ENCODE data around the gene KIAA1614.

Gene KIAA1614

DNA sequence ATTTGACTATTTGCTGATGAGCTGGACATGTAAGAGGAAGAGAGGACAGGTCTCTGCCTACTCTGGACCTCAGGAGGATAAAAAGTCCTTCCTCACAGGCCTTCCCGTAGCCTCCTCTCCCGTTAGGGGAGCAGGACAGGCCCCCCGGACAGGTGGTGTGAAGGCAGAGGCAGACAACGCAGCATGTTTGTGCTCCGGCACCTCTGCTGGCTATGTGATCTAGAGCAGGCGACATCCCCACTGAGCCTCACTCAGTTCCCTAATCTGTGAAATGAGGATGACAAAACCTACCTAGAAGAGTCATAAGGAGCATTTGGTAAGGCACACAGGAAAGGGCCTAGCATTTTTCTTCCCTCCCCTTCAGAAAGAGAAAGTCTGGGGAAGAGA, 34.8 kb downstream of the KIAA1614 start:
- WGBS (ENCODE audit: extremely low coverage, insufficient coverage, low lambda C conversion rate), result no CpG with 5 or more reads among the region's 6 CpGs

DNA sequence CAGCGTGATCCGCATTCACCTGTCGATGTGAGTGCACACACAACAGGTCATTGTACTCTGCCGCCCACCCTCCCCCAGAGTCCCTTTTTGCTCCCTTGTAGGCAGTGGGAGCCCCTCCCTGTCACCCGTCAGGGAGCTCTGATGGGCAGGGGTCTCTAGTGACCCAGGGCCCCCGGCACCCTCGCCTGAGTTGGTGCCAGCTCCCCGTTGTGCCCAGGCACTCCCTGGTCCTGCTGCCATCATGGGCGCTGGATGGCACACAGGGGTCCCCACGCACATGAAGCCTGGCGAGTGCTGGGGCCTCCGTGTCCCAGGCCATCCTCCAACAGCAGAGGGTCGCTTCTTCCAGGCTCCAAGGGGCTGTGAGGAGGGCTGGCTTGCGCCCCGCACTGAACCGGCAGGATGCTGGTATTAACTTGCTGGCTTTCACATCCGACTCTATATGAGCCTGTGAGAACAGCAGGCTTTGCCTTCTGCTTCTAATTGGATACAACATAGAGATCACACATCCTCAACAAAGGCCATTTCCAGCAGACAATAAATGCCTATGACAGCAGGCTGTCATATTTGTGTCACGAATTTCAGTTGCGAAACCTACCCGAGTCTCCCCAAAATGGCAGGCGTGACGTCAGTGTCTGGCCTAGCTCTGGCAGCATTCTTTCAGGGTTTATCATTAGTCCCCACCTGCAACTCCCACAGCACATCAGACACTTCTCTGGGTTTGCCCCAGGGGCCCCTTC, 35.4 kb downstream of the KIAA1614 start:
- H3K23ac ChIP-seq (ENCODE audit: low read length), result no peak overlapping the region
- no peak overlapping the region for H3K27ac ChIP-seq (ENCODE audit: low read depth, low read length)
- no peaks in the 10 kb centered on the region for H3K79me2 ChIP-seq (ENCODE audit: control insufficient read depth, insufficient read depth, low read length)
- no peak overlapping the region for H2AK5ac ChIP-seq (ENCODE audit: low read length)
- no peaks in the 10 kb centered on the region for H3K79me1 ChIP-seq (ENCODE audit: low read length)
- no peak overlapping the region for H3K9ac ChIP-seq (ENCODE audit: low read length)
- no peak overlapping the region for H4K5ac ChIP-seq (ENCODE audit: low read length)
- H3K4ac ChIP-seq (ENCODE audit: low read depth, low read length), result no peak overlapping the region
- no peak overlapping the region for H2BK15ac ChIP-seq (replicated peaks; ENCODE audit: low read depth)
- H3K36me3 ChIP-seq (ENCODE audit: control insufficient read depth, insufficient read depth, low read length), result no peaks in the 10 kb centered on the region
- no peaks in the 10 kb centered on the region for H3K27me3 ChIP-seq (ENCODE audit: insufficient read depth, low read length, poor library complexity)
- no peak overlapping the region for H3K4me3 ChIP-seq (ENCODE audit: low read length)
- no peak overlapping the region for H3K56ac ChIP-seq (ENCODE audit: low read length)
- no peak overlapping the region for H3K18ac ChIP-seq (ENCODE audit: low read length)
- DNase-seq, result no peak
- H4K8ac ChIP-seq (ENCODE audit: low read depth, low read length), result no peak overlapping the region
- no peak overlapping the region for H3K4me2 ChIP-seq (ENCODE audit: low read length)
- no CpG with 5 or more reads among the region's 22 CpGs for WGBS (ENCODE audit: extremely low coverage, insufficient coverage, low lambda C conversion rate)
- no peaks in the 10 kb centered on the region for H3K4me1 ChIP-seq (ENCODE audit: control insufficient read depth, low read depth, low read length)
- H2BK120ac ChIP-seq (ENCODE audit: low read depth, low read length), result no peak overlapping the region
- H2BK5ac ChIP-seq (ENCODE audit: low read length), result no peak overlapping the region

More for the DNA sequence above, 34.8 kb downstream of the KIAA1614 start:
- Histone ChIP-seq H2AK5ac (ENCODE audit: low read length) (no peak overlapping the region), H3K56ac (ENCODE audit: low read length) (no peak overlapping the region), H3K4ac (ENCODE audit: low read depth, low read length) (no peak overlapping the region), H4K8ac (ENCODE audit: low read depth, low read length) (no peak overlapping the region), H2BK15ac (replicated peaks; ENCODE audit: low read depth) (no peak overlapping the region), H3K27me3 (ENCODE audit: insufficient read depth, low read length, poor library complexity) (no peaks in the 10 kb centered on the region), H4K5ac (ENCODE audit: low read length) (no peak overlapping the region), H3K79me1 (ENCODE audit: low read length) (no peaks in the 10 kb centered on the region), H3K27ac (ENCODE audit: low read depth, low read length) (no peak overlapping the region), H3K4me3 (ENCODE audit: low read length) (no peak overlapping the region), H3K4me1 (ENCODE audit: control insufficient read depth, low read depth, low read length) (no peaks in the 10 kb centered on the region), H3K36me3 (ENCODE audit: control insufficient read depth, insufficient read depth, low read length) (no peaks in the 10 kb centered on the region), H3K23ac (ENCODE audit: low read length) (no peak overlapping the region), H3K79me2 (ENCODE audit: control insufficient read depth, insufficient read depth, low read length) (no peaks in the 10 kb centered on the region), H2BK120ac (ENCODE audit: low read depth, low read length) (no peak overlapping the region), H2BK5ac (ENCODE audit: low read length) (no peak overlapping the region), H3K4me2 (ENCODE audit: low read length) (no peak overlapping the region), H3K9ac (ENCODE audit: low read length) (no peak overlapping the region), H3K18ac (ENCODE audit: low read length) (no peak overlapping the region)
- DNase-seq, result no peak

- H3K9ac ChIP-seq (ENCODE audit: low read length), result no peak overlapping the region
These were observed 36.2 kb downstream of the KIAA1614 start for GRCh38 chr1:180948641-180949615.

GRCh38 chr1:180949616-180950000, 36.9 kb downstream of the KIAA1614 start:
- no peak overlapping the region for H3K27ac ChIP-seq (ENCODE audit: low read depth, low read length)
- no peak overlapping the region for H4K8ac ChIP-seq (ENCODE audit: low read depth, low read length)
- no peak overlapping the region for H3K9ac ChIP-seq (ENCODE audit: low read length)
- no peak overlapping the region for H2BK5ac ChIP-seq (ENCODE audit: low read length)
- H3K79me1 ChIP-seq (ENCODE audit: low read length), result no peaks in the 10 kb centered on the region
- no CpG with 5 or more reads among the region's 4 CpGs for WGBS (ENCODE audit: extremely low coverage, insufficient coverage, low lambda C conversion rate)
- no peaks in the 10 kb centered on the region for H3K79me2 ChIP-seq (ENCODE audit: control insufficient read depth, insufficient read depth, low read length)
- H3K4ac ChIP-seq (ENCODE audit: low read depth, low read length), result no peak overlapping the region
- no peak overlapping the region for H2AK5ac ChIP-seq (ENCODE audit: low read length)
- no peaks in the 10 kb centered on the region for H3K36me3 ChIP-seq (ENCODE audit: control insufficient read depth, insufficient read depth, low read length)
- H3K27me3 ChIP-seq (ENCODE audit: insufficient read depth, low read length, poor library complexity), result no peaks in the 10 kb centered on the region
- no peak overlapping the region for H3K56ac ChIP-seq (ENCODE audit: low read length)
- H3K4me3 ChIP-seq (ENCODE audit: low read length), result no peak overlapping the region
- no peak overlapping the region for H2BK15ac ChIP-seq (replicated peaks; ENCODE audit: low read depth)
- no peaks in the 10 kb centered on the region for H3K4me1 ChIP-seq (ENCODE audit: control insufficient read depth, low read depth, low read length)
- H3K4me2 ChIP-seq (ENCODE audit: low read length), result no peak overlapping the region
- H2BK120ac ChIP-seq (ENCODE audit: low read depth, low read length), result no peak overlapping the region
- H3K18ac ChIP-seq (ENCODE audit: low read length), result no peak overlapping the region
- no peak for DNase-seq
- H3K23ac ChIP-seq (ENCODE audit: low read length), result no peak overlapping the region
- no peak overlapping the region for H4K5ac ChIP-seq (ENCODE audit: low read length)

More at GRCh38 chr1:180948641-180949615, 36.2 kb downstream of the KIAA1614 start:
- H3K4ac ChIP-seq (ENCODE audit: low read depth, low read length), result no peak overlapping the region
- no peaks in the 10 kb centered on the region for H3K79me2 ChIP-seq (ENCODE audit: control insufficient read depth, insufficient read depth, low read length)
- no peaks in the 10 kb centered on the region for H3K27me3 ChIP-seq (ENCODE audit: insufficient read depth, low read length, poor library complexity)
- no CpG with 5 or more reads among the region's 26 CpGs for WGBS (ENCODE audit: extremely low coverage, insufficient coverage, low lambda C conversion rate)
- peak overlapping the region; percentile 19 for H3K56ac ChIP-seq (ENCODE audit: low read length)
- no peak overlapping the region for H4K8ac ChIP-seq (ENCODE audit: low read depth, low read length)
- no peak overlapping the region for H2BK5ac ChIP-seq (ENCODE audit: low read length)
- H3K27ac ChIP-seq (ENCODE audit: low read depth, low read length), result no peak overlapping the region
- H3K36me3 ChIP-seq (ENCODE audit: control insufficient read depth, insufficient read depth, low read length), result no peaks in the 10 kb centered on the region
- no peak overlapping the region for H2AK5ac ChIP-seq (ENCODE audit: low read length)
- H2BK120ac ChIP-seq (ENCODE audit: low read depth, low read length), result no peak overlapping the region
- H3K4me2 ChIP-seq (ENCODE audit: low read length), result no peak overlapping the region
- DNase-seq, result no peak
- H3K4me1 ChIP-seq (ENCODE audit: control insufficient read depth, low read depth, low read length), result no peaks in the 10 kb centered on the region
- H3K18ac ChIP-seq (ENCODE audit: low read length), result no peak overlapping the region
- H4K5ac ChIP-seq (ENCODE audit: low read length), result no peak overlapping the region
- H3K23ac ChIP-seq (ENCODE audit: low read length), result no peak overlapping the region
- no peak overlapping the region for H3K4me3 ChIP-seq (ENCODE audit: low read length)
- no peak overlapping the region for H2BK15ac ChIP-seq (replicated peaks; ENCODE audit: low read depth)
- H3K79me1 ChIP-seq (ENCODE audit: low read length), result no peaks in the 10 kb centered on the region

GRCh38 chr1:180950321-180950720, 37.6 kb downstream of the KIAA1614 start:
- Histone ChIP-seq H3K36me3 (ENCODE audit: control insufficient read depth, insufficient read depth, low read length) (no peaks in the 10 kb centered on the region), H4K5ac (ENCODE audit: low read length) (no peak overlapping the region)

More at GRCh38 chr1:180950321-180950720, 37.6 kb downstream of the KIAA1614 start:
- no peak overlapping the region for H2AK5ac ChIP-seq (ENCODE audit: low read length)
- H3K18ac ChIP-seq (ENCODE audit: low read length), result no peak overlapping the region
- H3K27ac ChIP-seq (ENCODE audit: low read depth, low read length), result no peak overlapping the region
- H3K79me1 ChIP-seq (ENCODE audit: low read length), result no peaks in the 10 kb centered on the region
- no peak overlapping the region for H3K4ac ChIP-seq (ENCODE audit: low read depth, low read length)
- H3K27me3 ChIP-seq (ENCODE audit: insufficient read depth, low read length, poor library complexity), result no peaks in the 10 kb centered on the region
- H2BK5ac ChIP-seq (ENCODE audit: low read length), result no peak overlapping the region
- no peak overlapping the region for H3K4me2 ChIP-seq (ENCODE audit: low read length)
- no peak overlapping the region for H2BK120ac ChIP-seq (ENCODE audit: low read depth, low read length)
- no peak overlapping the region for H3K4me3 ChIP-seq (ENCODE audit: low read length)
- no CpG with 5 or more reads among the region's 12 CpGs for WGBS (ENCODE audit: extremely low coverage, insufficient coverage, low lambda C conversion rate)
- no peak overlapping the region for H3K56ac ChIP-seq (ENCODE audit: low read length)
- H4K8ac ChIP-seq (ENCODE audit: low read depth, low read length), result no peak overlapping the region
- H3K9ac ChIP-seq (ENCODE audit: low read length), result no peak overlapping the region
- no peaks in the 10 kb centered on the region for H3K79me2 ChIP-seq (ENCODE audit: control insufficient read depth, insufficient read depth, low read length)
- no peak overlapping the region for H2BK15ac ChIP-seq (replicated peaks; ENCODE audit: low read depth)
- no peak for DNase-seq
- no peak overlapping the region for H3K23ac ChIP-seq (ENCODE audit: low read length)
- H3K4me1 ChIP-seq (ENCODE audit: control insufficient read depth, low read depth, low read length), result no peaks in the 10 kb centered on the region
